Measurements from ENCODE around the gene CDYL.

The CDYL gene

DNA sequence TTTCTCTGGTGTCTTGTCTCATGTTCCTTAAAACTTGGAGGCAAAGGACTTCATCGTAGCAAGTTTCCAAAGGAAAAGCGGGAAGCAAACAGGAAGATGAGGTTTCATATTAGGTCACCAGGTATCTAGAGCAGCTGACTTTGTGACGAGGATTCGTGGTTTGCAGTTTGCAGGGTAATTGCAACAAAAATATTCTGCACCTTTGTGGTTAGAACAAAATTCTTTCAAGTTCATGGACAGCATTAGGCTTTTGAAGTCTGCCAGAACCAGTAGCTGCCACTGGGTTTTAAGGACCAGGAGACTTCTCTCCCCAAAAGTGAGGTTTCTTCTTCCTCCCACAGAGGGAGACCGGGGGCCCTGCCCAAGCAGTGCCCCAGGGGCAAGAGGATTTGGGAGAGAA lies 164.2 kb downstream of the CDYL start:
- no peak for DNase-seq

DNA sequence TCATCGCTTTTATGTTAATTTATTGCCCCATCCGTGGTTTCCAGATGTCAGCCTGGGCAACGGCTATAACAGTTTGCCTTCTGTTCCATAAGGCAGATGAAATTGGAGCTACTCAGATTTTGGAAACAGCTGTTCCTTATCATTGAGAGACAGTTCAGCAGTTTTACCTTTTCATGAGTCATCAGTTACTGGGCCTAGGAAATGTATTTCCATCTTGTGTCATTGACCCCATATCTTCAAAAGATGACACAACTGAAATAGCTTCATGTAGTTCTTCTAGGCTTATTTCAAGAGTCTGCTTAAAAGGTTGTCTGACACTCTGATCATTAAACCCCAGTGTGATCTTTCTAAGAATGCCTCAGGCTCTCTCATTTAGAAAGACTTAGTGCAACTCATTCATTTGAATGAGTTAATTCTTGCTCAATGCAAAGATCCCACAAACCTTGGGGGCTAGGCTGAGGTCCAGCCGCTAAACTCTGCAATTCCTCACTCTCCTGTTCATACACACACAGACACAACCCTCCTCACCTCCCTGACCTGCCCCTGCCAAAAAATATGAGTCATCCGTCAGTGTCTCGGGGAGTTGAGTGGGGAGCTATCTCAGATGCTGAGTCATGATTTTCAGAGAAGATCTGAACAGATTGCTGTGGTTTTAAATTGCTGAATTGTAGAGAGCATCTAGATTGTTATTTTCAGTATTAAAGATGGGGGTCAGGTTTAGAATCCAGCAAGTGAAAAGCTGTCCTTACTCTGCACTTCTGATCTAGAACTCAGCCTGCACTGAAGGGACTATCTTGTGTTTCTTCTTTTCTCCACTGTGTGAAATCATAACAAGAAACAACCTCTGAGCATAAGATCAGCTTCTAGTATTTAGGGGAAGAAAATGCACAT lies 165.8 kb downstream of the CDYL start:
- no peak for DNase-seq

DNA sequence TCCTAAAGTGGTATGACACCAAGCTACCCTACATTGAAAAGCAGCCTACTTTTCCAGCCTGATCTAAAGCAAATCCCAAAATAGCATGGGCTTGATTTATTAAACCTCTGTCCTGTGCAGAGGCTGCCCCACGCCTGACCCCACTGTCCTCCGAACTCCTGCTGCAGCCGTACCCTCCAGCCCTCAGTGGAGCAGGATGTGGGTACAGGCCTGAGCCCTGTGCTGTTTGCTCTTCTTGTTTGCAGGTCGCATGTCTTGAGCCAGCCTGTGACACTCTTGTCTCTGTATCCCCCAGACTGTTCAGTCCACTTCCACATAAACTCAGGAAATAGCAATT lies 166.4 kb downstream of the CDYL start:
- no peak for DNase-seq

DNA sequence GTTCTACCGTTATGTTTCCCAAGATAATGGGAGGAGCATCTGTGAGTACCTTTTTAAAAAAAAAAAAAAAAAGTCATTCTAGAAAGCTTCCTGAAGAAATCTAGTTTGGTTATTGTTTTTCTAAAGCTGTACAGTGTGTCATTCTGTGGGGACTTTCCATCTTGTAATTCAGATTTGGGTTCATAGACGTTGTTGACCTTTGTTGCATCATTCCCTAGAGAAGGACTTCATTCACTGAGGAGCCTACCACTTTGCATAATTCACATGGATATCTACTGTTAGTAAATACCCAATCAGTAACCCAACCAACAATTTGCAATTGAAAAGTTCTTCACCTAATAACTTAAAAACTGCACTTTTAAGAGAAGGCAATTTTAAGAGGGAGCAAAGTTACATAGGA lies 167.5 kb downstream of the CDYL start:
- no peak for DNase-seq

DNA sequence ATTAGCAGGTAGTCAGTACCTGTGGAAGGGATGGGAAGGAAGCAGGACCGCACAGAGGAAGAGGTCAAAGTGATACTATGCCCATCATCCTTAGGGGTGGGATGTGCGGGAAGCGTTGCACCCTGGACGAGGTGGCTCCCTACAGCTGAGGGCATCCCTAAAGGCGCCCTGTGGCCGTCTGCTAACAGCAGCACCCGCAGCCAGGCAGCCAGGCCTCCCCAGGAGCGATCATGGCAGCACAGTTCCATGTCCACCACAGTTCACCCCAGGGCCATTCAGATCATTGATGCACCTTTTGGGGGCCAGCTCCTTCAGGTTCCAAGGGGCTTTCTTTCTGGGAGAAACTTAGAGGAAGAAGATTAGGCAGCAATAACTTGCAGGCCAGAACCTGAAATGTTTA lies 168.1 kb downstream of the CDYL start:
- DNase-seq = no peak

DNA sequence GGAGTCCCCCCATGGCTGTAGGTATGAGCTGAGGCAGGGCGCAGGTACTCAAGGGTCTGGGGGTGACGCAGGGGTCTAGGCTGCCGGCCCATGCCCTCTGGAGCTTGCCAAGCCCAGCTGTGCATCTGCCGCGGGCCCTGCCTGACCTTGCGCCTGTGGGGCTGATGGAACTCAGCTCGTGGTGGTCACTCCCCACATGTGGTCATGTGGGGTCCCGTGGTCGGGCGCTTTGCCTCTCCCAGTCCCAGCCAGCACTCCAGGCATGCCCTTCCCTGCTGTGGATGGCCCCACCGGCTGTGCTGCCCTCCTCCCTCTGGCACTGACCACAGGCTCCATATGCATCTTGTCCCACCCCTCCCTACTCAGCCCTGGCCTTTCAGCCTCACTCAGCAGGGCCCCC lies 170.3 kb downstream of the CDYL start:
- DNase-seq = no peak

DNA sequence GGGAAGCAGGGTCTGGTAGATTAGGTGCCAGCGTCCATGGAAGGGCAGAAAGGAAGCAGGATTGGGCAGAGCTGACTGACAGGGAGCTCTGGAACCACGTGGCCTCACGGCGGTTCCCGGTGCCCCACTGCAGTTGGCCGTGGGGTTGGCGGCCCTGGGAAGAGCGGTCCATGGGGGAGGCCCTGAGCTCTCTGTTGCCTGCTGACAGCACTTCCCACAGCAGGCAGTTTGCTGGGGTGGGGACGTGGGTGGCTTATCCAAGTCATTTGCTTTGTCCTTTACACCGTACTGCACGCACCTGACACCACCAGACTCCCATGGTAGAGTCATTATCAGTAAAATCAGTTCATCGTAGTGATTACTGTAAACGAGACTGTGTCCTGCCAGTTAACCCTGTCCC lies 171.5 kb downstream of the CDYL start:
- DNase-seq = no peak

DNA sequence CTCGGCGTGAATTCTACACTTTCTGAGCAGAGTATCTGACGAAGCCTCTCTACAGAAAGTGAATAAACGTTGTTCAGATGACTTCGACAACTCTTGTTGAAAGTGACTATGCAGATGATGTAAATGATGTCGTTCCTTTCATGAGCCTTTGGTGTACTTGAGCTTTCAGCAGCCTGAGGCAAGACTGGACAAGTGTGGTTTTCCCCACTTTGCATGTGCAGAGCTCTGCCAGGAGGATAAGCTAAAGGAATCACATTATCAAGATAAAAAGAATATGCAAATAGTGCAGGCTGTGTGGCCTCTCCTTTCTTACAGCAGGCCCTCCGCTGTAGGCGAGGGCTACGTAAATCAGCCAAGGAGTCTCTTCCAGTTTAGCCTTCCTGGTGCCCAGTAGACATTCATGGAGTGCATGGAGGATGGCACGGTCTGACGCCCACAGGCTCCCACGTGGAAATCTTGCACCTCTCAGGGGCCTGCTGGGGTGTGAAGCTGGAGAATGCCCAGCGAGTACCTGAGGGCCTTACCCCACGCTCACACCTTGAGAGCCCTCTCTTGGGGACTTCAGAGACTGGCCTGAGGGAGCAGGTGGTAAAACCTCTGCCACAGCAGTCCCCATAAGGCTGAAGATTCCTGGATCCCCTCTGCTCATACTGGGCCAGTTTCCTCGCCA lies 172.7 kb downstream of the CDYL start:
- no peak for DNase-seq

DNA sequence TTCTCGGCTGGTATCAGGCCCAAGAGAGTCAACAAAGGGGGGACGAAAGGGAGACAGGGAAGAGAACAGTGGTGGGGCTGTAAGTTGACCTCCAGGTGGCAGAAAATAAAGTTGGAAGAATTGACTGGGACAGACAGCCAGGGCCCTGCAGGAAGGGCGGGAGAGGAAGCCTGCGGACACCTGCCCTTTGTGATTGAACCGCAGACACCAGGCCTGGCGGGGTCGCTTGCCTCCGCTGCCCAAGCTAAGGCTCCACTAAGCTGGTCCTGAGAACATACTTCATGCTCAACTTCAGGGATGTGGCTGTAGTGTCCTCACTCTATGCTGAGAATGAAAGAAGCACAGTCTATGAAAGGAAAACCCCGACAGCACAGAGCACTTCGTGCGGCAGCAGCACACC lies 173.9 kb downstream of the CDYL start:
- DNase-seq = no peak

DNA sequence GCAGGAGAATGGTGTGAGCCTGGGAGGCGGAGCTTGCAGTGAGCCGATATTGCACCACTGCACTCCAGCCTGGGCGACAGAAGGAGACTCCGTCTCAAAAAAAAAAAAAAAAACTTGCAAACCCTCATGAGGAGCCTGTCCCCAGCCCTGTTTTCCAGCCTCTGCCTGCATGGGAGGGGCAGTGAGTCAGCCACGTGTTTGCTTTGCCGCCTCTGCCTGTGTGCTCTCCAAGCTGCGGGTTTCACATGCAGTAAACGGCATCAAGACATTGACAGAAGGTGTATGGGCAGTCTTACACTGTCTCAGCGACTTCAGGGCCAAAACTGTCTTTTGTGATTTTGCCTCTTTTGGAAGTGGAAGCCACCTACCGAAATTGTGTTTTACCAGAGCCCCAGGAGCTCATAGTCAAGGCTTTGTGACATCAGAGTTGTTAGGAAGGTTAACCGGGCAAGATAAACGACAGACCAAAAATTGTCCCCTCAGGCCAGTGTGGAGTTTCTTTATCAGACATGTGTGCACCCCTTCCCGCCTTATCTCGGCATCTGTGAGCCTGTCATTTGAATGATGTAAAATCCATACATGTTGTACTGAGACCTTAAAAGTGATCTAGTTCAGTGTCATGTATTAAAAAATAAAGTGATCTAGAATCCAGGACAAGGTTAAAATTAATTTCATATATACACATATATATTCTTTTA lies 174.8 kb downstream of the CDYL start:
- DNase-seq = no peak

DNA sequence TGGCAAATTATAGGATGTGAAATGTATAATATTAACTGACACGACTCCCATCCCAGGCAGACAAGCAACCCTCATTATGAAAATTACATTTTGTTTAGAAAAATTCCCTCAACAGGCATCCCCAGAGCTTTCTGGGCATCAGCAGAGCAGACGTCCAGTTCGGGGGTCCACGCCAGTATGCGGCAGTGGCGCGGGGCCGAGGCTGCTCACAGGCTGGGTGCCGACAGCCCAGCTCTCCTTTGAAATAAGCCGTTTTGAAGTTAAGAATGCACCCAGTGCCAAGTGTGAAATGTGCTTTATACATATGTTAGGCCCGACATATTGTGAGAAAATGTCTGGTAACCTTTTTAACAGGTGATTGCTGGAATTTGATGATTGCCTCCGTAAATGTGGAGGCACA lies 177.2 kb downstream of the CDYL start:
- DNase-seq = no peak

DNA sequence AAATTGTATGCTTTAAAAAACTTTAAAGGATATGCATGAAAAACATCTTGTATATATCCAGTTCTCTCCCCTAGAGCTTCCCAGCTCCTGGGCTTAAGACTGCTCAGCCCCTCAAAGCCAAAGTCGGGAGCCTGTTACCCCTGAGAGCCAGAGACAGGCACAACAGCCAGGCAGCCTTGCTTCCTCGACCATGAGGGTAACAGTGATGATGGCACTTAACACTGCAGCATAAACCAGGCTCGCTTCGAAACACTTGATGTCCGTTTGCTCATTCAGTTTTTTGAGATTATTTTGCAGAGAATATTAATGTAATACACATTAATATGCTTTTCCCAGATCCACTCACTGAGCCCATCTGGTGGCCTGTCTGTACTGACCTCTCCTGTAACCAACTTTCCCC lies 180.4 kb downstream of the CDYL start:
- DNase-seq = no peak

DNA sequence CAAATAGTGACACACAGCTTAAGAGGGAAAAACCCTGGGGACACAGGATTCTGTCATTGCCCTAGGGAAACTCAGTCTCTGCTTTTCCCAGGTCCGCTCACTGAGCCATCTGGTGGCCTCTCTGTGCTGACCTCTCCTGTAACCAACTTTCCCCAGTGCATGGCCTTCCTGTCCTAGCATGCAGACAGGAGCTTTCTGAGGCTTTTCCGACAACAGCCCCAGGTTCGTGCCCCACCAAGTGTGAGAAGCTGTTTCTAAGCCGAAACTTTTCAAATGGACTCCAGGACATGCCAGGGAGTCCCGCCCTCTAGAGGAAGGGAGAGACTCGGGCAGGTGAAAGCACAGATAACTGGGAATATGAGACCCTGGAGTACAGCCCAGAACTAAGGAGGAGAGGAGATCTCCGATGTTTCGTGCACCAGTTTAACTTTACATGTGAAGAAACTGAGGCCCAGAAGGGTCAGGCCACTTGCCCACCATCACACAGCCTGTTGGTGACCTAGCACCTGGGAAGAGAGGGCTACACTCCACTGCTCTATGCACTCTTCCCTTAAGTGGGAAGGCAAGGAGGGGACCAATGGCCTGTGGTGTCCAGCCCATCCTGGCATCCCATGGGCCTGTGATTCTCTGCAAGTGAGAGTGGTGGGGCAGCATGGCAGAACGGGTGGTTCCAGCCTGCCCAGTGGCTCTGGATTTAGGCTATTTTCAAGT lies 181.5 kb downstream of the CDYL start:
- no peak for DNase-seq

DNA sequence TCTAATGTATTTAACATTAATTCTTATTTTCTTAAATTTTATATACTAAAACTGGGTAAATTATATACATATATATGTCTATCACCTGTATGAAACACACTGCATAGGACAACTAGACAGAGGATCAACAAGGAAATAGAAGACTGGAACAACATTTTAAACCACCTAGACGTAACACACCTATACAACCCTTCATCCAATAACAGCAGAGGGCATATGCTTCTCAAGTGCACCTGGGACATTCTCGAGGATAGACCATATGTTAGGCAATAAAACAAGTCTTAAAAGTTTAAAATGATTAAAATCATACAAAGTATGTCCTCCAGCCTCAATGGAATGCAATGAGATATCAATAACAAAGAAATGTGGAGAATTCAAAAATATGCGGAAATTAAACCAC lies 182.4 kb downstream of the CDYL start:
- no peak for DNase-seq

DNA sequence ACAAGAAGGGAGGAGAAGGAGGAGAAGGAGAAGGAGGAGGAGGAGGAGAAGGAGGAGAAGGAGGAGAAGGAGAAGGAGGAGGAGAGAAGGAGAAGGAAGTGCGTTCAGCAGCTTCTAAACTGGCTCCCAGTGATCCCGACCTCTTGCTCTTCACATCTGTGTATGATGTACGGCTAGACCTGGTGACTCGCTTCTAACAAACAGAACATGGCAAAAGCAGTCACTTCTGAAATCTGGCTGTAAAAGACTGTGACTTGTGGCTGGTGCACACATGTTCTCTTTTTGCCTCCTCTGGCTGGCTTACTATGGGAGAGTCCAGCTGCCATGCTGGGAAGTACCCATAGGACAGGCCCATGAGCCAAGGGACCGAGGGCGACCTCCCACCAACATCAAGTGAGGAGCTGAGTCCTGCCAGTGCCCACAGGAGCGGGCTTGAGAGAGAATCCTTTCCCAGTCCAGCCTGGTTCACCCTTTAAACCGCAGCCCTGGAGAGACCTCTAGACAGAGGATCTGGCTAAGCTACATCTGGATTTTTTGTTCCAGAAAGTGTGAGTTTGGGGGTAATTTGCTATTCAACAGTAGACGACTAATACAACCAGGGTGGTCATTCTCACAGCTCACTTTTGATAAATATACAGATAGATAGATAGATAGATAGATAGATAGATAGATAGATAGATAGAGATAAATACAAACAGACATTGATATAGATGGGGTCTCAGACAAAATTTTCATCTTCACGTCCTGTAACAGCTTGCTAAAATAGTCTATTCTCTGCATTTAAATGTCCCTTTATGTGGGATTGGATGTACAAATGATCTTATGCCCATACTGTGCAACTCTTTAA lies 185.3 kb downstream of the CDYL start:
- DNase-seq = no peak

DNA sequence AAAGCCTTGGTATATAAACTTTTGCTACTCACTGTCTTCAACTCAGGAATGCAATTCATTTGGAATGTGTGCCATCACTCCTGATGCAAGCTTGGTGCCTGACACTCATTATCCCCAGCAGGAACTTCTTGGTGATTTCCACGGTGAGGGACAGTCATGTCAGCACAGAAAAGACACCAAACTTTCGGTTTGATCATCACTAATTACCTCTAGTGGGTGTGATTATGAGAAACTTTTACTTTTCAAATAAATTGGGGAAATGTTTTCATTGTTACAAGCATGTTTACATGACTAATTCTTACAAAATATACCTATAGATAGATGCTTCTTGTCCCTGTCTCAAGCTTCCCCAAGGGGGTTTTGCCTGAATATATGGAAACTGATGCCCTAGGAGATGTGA lies 186.7 kb downstream of the CDYL start:
- no peak for DNase-seq

DNA sequence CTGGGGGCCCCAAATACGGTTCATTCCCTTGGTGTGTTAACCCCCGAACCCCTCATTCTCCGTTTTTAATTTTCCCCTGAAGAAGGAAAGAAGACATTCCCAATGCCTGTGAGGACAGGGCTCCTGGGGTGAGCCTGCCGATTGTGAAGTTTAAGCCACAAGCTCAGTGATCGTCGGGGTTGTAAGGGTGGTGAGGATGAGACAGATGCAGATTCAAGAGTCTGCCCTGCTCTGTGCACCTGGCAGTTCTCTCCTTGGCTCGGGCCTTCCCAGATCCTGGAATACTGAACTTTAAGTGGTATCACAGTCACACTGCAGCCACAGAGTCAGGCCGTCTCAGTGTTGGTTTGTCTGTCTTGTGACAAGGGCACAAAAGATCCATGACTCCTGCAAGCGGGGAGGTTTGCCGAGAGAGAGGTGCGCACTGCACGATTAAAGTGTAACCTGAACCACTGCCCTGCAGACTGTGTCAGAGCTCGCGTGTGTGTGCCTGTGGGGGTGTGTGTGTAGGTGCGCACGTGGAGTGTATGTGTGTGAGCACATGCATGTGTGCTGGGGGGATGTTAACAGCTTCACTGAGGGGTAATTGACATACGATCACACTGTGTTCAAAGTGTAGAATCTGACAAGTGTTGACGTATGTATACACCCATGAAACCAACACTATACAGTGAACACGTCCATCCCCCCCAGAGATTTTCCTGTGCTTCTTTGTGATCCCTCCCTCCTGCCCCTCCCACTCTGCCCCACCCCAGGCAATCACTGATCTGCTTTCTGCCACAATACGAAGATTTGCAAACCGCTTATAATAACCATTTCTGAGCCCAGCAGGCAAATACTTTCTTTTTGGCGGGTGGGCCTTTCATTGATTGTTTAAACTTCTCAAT lies 188.7 kb downstream of the CDYL start:
- DNase-seq = no peak

DNA sequence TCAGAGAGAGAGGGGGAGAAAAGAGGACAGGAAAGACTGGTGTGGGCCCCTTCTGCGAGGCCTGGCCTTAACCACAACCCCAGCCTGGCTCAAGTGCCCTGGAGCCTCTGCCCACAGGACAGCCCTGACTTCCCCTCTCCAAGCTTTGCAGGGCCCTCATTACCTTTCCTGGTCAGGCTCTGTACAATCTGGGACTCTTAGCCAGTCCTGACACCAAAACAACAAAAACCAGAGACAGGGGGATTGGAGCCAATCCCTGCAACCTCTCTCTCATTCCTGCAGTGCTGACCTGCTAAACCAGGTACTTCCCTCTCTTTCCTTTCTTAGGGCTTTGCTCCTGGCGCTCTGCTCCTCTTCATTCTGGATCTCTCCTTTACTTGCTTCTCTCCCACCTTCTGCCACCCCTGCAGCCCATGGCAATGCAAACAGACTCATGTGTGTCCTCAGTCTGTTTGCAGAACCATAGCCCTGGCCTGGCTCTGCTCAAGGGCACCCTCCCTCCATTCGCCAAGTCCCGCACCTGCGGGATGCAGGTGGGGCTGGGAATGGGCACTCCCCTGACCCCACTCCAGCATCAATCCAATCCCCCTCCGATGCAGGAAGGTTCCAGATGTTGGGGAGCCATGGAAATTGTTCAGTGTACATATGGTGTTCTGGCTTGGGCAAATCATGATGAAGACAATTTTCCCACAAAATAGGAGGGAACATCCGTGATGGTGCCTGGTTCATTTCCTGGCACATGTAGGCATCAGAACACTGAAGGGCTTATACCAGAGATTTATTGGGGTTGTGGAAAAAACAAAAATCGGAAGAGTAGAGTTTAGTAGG lies 189.6 kb downstream of the CDYL start:
- DNase-seq = no peak

DNA sequence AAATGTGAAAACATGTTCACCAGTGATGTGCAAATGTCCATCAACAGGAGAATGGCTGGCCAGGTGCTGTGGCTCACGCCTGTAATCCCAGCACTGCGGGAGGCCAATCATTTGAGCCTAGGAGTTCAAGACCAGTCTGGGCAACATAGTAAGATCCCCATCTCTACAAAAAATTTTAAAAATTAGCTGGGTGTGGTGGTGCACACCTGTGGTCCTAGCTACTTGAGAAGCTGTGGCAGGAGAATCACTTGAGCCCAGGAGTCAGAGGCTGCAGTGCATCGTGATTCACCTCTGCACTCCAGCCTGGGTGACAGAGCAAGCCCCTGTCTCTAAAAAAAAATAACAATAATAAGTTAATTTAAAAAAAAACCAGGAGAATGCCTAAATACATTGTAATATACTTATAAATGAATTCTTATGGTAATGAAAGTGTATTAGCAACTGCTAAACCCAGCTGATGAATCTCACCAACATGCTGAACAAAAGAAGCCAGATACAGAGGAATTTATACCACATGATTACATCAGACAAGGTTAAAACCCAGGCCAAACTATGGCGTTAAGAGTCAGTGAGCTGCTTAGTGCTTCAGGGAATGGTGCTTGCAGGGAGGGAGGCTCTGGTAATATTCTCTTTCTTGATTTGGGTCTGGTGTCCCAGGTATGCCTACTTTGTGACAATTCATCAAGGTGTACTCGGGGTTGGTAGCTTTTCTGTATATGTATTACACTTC lies 191.3 kb downstream of the CDYL start:
- DNase-seq = no peak

Data from cortex of kidney (tissue), 1 donor.